ENCODE data around the gene GPLD1.

DNA sequence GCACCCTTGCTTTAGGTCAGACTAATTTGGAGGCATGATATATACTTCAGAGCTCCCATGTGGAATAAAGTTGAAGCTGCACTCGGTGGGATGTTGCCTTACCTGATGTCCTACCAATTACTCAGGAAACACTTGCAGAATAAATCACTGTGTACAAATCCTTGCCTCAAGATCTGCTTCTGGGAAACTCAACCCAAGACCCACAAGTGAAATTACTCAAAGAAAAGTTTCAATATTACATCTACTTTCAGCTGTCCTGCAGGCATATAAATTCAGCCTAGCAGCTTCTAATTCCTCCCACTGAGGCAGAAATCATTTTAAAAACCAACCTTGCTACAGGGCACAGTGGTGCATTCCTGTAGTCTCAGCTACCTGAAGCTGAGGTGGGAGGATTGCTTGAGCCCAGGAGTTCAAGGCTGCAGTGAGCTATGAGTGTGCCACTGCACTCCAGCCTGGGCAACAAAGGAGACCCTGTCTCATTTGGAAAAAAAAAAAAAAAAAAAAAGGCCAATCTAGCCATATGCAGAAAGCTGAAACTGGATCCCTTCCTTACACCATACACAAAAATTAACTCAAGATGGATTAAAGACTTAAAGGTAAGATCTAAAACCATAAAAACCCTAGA, 110.8 kb downstream of the GPLD1 start:
- TF ChIP-seq, protein P1, sequence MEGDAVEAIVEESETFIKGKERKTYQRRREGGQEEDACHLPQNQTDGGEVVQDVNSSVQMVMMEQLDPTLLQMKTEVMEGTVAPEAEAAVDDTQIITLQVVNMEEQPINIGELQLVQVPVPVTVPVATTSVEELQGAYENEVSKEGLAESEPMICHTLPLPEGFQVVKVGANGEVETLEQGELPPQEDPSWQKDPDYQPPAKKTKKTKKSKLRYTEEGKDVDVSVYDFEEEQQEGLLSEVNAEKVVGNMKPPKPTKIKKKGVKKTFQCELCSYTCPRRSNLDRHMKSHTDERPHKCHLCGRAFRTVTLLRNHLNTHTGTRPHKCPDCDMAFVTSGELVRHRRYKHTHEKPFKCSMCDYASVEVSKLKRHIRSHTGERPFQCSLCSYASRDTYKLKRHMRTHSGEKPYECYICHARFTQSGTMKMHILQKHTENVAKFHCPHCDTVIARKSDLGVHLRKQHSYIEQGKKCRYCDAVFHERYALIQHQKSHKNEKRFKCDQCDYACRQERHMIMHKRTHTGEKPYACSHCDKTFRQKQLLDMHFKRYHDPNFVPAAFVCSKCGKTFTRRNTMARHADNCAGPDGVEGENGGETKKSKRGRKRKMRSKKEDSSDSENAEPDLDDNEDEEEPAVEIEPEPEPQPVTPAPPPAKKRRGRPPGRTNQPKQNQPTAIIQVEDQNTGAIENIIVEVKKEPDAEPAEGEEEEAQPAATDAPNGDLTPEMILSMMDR (IDR thresholded peaks at IDR 0.05), result no peak
- TF ChIP-seq POLR2A (IDR thresholded peaks at IDR 0.05), result no peak

All from right lobe of liver (tissue), 4 donors.